Immature natural killer cell (primary cell): ENCODE measurements around the gene SLITRK3. TPM values are rescaled to one million over a fixed set of nuclear protein-coding genes. Genes with fewer than 3 reads are reported as not detected.

Source experiments
- DNase-seq, 3 donors: peaks; one replicate each; pipeline ENCODE4 v3.0.0; 2022; ENCODE audit warnings: mixed read lengths in 1 of 3
- H3K27ac Mint-ChIP-seq, 6 donors: one replicate each; pipeline ENCODE4 v1.8.0; 2020; ENCODE audit warnings: mixed read lengths in 6 of 6, mild to moderate bottlenecking in 5 of 6, inconsistent platforms in 4 of 6, moderate library complexity in 3 of 6
- H3K27me3 Mint-ChIP-seq, 3 donors: one replicate each; pipeline ENCODE4 v1.8.0; 2020 to 2021; ENCODE audit warnings: low read depth in 3 of 3, mild to moderate bottlenecking in 3 of 3, mixed read lengths in 3 of 3, moderate library complexity in 3 of 3, inconsistent platforms in 1 of 3
- H3K36me3 Mint-ChIP-seq, 3 donors: one replicate each; pipeline ENCODE4 v1.8.0; 2020; ENCODE audit warnings: mixed read lengths in 3 of 3, inconsistent platforms in 2 of 3, mild to moderate bottlenecking in 2 of 3
- H3K4me1 Mint-ChIP-seq, 2 donors: one replicate each; pipeline ENCODE4 v1.8.0; 2020; ENCODE audit warnings: inconsistent platforms in 2 of 2, mild to moderate bottlenecking in 2 of 2, mixed read lengths in 2 of 2, moderate library complexity in 1 of 2
- H3K4me3 Mint-ChIP-seq, 5 donors: one replicate each; pipeline ENCODE4 v1.8.0; 2020; ENCODE audit warnings: mild to moderate bottlenecking in 5 of 5, mixed read lengths in 5 of 5, inconsistent platforms in 3 of 5, moderate library complexity in 3 of 5
- H3K9me3 Mint-ChIP-seq, 6 donors: one replicate each; pipeline ENCODE4 v1.8.0; 2020; ENCODE audit warnings: mild to moderate bottlenecking in 6 of 6, mixed read lengths in 6 of 6, inconsistent platforms in 4 of 6, moderate library complexity in 3 of 6
- polyA plus RNA-seq, 3 donors: library from polyadenylated mRNA; unstranded; fragments of 300-500 nt; fragmentation: Illumina TruSeq; gene quantifications; one replicate each; pipeline ENCODE4 v1.2.3, GENCODE V29; 2021

SLITRK3 gene
- polyA plus RNA-seq, 3 donors from 2014 or later: not detected

DNA sequence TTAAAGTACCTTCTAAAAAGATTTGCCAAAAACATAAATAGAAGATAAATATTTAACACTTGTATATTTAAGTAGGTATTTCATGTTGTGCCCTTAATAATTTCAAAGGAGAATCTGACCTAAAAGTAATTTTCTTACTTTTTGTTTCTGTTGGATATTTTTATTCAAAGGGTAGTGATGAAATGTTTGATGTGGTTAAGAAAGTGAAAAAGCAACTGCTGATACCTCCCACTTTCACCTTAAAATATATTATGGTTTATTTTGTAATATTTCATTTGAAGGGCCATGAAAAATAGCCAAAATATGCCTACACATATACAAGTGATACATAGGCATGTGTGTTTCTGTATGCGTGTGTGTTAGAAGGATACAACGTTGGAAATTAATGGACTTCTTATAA is 5.8 kb upstream of the SLITRK3 start:
- Mint-ChIP-seq H3K27ac (no peak overlapping the region), H3K9me3 (peaks cover 0 to 20% (median 8%) of the 10 kb centered on the region in 6 donors), H3K36me3 (no peaks in the 10 kb centered on the region), H3K27me3 (peaks cover 0 to 7% (median 5%) of the 10 kb centered on the region in 3 donors), H3K4me1 (peaks cover 1 to 2% of the 10 kb centered on the region in 2 donors), H3K4me3 (no peak overlapping the region)
- no peak for DNase-seq

DNA sequence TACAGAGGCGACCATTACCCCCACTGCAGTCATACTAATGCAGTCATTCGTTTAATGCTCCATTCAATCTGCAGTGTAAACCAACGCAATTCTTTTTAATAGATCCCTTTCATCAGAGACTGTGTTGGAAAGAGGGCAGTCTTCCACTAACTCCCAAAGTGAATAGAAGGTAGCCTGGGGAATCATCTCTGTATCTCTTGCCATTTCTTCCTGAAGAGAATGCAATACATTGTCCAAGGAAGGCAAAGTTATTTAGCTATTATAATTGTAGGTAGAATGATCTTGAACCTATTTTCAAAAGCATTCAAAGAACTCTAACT is 1.3 kb upstream of the SLITRK3 start:
- H3K36me3 Mint-ChIP-seq: no peaks in the 10 kb centered on the region
- H3K4me3 Mint-ChIP-seq: no peak overlapping the region
- DNase-seq: no peak
- H3K27ac Mint-ChIP-seq: no peak overlapping the region
- peaks cover 4 to 6% of the 10 kb centered on the region in 2 donors for H3K4me1 Mint-ChIP-seq
- peaks cover 16 to 22% (median 16%) of the 10 kb centered on the region in 3 donors for H3K27me3 Mint-ChIP-seq
- peaks cover 5 to 19% (median 13%) of the 10 kb centered on the region in 6 donors for H3K9me3 Mint-ChIP-seq

DNA sequence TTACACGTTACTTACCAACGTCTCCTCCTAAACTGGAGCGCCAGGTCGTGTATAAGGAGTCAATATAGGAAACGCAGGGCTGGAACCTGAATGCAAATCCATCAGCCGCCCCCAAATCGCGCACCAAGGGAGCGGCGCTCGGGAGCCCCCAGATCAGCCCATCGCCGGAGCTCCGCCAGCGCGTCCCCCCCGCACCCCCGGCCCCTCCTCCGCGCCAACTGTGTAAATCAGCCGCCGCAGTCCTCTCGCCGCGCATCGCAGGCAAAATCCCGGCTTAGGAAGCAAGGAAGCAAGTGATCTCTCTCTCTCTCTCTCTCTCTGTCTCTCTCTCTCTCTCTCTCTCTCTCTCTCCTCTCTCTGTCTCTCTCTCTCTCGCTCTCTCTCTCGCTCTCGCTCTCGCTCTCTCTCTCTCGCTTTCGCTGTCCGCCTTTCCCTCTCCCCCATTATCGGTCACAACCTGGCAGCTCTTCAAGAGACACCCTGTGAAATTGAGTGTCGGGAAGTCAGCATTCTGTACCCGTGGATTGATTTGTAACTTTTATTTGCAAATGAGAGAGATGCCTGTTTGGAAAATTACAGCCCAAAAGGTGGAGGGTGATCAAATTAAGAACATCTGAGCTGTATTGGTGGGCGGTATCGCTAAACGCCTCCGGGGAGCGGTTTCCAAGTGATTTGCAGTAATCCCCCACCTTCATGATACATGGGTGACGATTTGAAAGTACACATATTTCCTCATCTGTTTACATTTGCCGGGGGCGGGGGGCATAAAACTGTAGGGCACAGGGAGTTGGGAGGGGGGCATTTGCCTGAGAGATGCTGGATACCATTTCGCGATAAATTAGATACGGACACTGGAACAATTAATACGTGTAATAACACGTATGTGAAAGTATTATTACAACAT is 645 bp upstream of the SLITRK3 start:
- no peak overlapping the region for H3K27ac Mint-ChIP-seq
- H3K9me3 Mint-ChIP-seq: peaks cover 5 to 19% (median 14%) of the 10 kb centered on the region in 6 donors
- H3K4me3 Mint-ChIP-seq: peak overlapping the region; percentile 12 to 65 (median 44)
- no peak for DNase-seq
- peaks cover 16 to 22% (median 18%) of the 10 kb centered on the region in 3 donors for H3K27me3 Mint-ChIP-seq
- H3K36me3 Mint-ChIP-seq: no peaks in the 10 kb centered on the region
- H3K4me1 Mint-ChIP-seq: peaks cover 4 to 6% of the 10 kb centered on the region in 2 donors

DNA sequence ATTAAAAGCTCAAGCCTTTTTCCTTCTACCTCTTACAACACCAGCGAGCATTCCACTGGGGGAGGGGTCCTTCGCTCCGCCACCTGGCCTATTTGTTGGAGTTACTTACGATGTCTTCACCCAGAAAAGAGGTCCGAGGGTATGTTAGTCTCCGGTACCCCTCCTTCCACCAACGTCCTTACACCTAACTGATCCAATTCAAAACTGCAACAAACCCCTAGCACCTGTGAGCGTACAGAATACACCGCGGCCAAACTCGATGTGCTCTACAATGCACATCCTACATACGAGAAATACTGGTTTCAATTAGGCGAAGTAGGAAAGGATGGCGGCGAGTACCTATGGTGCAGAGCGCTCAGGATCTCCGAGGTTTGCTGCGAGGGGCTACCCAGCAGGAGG is 944 bp downstream of the SLITRK3 start:
- Mint-ChIP-seq H3K27ac (no peak overlapping the region), H3K4me1 (peaks cover 4 to 6% of the 10 kb centered on the region in 2 donors), H3K27me3 (peaks cover 16 to 22% (median 19%) of the 10 kb centered on the region in 3 donors), H3K36me3 (no peaks in the 10 kb centered on the region), H3K4me3 (peak overlapping the region in 1 of 5 donors; percentile 38), H3K9me3 (peaks cover 5 to 26% (median 14%) of the 10 kb centered on the region in 6 donors)
- DNase-seq: no peak

DNA sequence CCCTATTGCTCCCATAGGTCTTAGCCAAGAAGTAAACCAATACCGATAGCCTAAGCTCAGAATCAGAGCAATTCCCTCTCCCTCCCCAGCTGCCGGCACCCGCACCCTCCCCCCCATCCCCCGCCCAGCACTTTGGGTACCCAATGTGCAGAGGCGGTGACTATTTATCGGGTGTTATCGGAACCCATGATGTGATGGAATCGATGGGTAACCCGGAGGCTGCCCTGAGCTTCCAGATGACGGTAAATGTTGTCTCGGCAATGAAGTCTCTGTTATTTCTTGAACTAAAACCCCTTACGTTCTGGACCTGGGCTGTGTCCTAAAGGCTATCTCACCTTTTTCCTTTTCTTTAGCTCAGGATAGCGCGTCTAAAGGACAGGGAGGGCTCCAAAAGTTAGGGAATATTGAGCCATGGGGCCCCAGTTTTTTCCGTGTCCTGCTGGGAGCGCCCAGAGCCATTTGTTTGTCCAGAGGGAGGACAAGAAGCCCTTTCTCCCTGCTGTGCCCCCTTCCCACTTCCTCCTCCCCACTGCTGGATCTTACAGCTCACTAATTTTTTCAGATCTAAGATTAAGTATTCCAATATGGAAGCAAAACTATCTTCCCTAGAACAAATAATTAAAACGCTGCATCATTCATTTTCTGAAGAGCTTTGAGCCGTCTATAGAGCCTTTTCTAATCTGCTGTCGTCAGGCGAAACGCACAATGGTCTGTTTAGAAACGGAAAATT is 1.5 kb downstream of the SLITRK3 start:
- Mint-ChIP-seq H3K36me3 (no peaks in the 10 kb centered on the region), H3K9me3 (peaks cover 5 to 27% (median 14%) of the 10 kb centered on the region in 6 donors), H3K4me3 (peak overlapping the region in 1 of 5 donors; percentile 38), H3K4me1 (peaks cover 4 to 6% of the 10 kb centered on the region in 2 donors), H3K27me3 (peaks cover 16 to 22% (median 19%) of the 10 kb centered on the region in 3 donors), H3K27ac (no peak overlapping the region)
- DNase-seq: no peak

- Mint-ChIP-seq H3K4me1 (peaks cover 4 to 6% of the 10 kb centered on the region in 2 donors), H3K4me3 (no peak overlapping the region), H3K27me3 (peaks cover 18 to 22% (median 19%) of the 10 kb centered on the region in 3 donors), H3K36me3 (no peaks in the 10 kb centered on the region), H3K27ac (no peak overlapping the region), H3K9me3 (peaks cover 5 to 30% (median 16%) of the 10 kb centered on the region in 6 donors)
- DNase-seq: no peak
These were observed 2.6 kb downstream of the SLITRK3 start for GRCh38 chr3:165193366-165194254.

DNA sequence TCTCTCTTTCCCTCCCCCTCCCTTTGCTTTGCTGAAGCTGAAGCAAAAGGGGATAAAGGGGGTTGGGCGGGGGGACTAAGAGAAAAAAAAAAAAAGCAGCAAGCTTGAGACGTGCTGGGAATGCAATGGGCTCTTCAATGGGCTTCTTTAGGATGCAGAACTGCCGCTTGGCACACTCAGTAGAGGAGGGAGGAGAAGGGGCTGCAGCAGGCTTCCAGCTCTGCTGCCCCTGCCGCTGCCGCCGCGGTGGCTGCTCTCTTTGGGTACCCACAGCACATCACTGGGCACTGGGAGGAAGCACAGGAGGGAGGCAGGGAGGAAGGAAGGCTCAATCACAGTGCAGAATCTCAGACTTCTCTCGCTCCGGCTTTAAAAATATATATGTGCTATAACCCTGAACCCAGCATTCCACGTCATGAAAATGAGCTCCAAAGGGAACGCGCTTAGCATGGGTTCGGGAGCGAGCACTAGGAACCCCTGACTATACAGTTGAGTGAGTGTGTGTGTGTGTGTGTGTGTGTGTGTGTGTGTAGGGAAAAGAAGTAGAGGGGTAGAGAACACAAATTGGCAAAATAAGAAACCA is 3.5 kb downstream of the SLITRK3 start:
- DNase-seq: no peak
- peaks cover 5 to 30% (median 16%) of the 10 kb centered on the region in 6 donors for H3K9me3 Mint-ChIP-seq
- H3K27me3 Mint-ChIP-seq: peaks cover 14 to 22% (median 19%) of the 10 kb centered on the region in 3 donors
- H3K4me3 Mint-ChIP-seq: no peak overlapping the region
- no peak overlapping the region for H3K27ac Mint-ChIP-seq
- no peaks in the 10 kb centered on the region for H3K36me3 Mint-ChIP-seq
- H3K4me1 Mint-ChIP-seq: peaks cover 4 to 6% of the 10 kb centered on the region in 2 donors

DNA sequence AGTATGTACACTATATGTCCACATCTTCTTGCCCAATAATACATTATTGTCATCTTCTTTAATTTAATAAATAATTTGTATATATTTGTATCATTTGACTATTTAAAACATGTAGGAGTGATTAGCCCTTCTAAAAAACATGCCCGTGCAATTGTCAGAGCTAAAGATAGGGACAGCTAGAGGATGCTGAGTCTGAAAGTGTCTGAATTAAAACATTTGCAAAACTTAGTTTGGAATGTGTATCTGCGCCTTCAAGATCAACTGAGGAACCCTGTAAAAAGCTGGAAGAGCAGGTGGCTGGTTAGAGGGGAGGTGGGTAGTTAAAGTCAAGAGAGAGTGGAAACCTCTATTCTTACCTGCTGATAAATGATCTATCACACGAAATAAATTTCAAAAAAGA is 4.7 kb downstream of the SLITRK3 start:
- H3K27me3 Mint-ChIP-seq: peaks cover 14 to 22% (median 14%) of the 10 kb centered on the region in 3 donors
- H3K4me1 Mint-ChIP-seq: no peaks in the 10 kb centered on the region
- H3K9me3 Mint-ChIP-seq: peaks cover 5 to 27% (median 19%) of the 10 kb centered on the region in 6 donors

DNA sequence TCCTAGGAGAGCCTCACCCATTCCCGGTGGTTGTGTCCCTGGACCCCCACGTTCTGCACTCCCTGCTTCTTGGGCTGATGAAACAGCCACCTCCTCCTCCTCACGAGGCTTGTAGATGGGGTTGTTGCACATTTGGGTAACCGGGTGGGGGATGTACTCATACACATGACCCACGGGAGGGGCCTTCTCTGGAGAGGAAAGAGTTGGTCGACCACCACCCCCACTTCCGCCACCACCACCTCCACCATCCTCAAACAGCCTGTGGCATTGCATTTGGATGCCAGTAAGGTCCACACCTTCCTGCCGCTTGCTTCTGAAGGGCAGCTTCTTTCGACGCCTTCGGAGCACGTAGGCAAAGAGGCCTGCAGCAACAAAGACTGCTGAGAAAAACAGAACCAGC is 7.7 kb downstream of the SLITRK3 start:
- H3K36me3 Mint-ChIP-seq: no peaks in the 10 kb centered on the region
- no peak for DNase-seq
- peaks cover 0 to 13% (median 8%) of the 10 kb centered on the region in 6 donors for H3K9me3 Mint-ChIP-seq
- H3K27me3 Mint-ChIP-seq: peaks cover 5% of the 10 kb centered on the region in 3 donors
- no peak overlapping the region for H3K4me3 Mint-ChIP-seq
- H3K4me1 Mint-ChIP-seq: no peaks in the 10 kb centered on the region
- no peak overlapping the region for H3K27ac Mint-ChIP-seq

More for the DNA sequence above, 4.7 kb downstream of the SLITRK3 start:
- no peak for DNase-seq
- H3K4me3 Mint-ChIP-seq: no peak overlapping the region
- H3K27ac Mint-ChIP-seq: no peak overlapping the region
- H3K36me3 Mint-ChIP-seq: no peaks in the 10 kb centered on the region

DNA sequence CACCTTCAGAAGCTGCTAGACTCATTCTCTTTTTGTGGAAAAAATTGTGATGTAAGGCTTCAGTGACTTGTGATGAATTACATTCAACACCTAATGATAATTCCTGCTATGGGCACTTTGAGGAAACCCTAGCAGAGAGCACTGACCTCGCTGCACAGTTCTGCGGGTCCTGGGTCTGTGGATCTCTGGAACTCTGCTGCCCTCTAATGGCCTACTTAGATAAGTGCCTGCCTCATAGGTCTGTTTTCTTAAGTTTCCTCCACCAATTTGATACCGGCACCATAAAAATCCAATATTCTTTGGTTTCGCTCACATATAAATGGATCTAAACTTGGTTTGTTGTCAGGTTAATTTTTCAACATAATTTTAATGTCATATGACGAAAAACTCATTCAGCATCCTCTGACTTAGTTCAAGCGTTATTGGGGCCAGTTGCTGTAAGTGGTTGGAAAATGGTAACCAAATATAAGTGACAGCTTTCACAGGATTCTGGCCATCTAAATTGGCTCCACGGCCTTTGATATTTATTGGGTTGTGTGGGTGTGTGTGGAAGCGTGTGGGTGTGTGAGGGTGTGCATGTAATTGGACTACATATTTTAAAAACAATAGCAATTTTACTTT is 10.4 kb downstream of the SLITRK3 start:
- peaks cover 0 to 2% (median 0%) of the 10 kb centered on the region in 3 donors for H3K27me3 Mint-ChIP-seq

DNA sequence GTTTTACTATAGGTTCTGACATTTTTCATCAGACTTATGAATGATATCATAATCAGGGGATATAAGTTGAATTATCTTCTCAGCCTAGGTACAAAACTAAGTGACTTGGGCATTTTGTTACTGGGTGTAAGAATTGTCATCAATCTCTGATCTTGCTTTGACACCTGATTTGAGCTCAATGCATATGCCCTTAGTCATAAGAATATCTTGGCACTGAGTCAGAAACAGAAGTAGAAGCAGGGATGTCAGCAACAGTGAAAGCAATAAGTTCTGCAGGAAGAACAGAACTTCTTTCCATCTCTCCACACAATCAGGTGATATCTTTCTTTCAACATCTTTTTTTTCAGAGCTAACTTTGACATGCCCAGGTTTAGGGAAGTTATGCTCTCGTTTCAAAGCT is 14.6 kb downstream of the SLITRK3 start:
- Mint-ChIP-seq H3K27ac (no peak overlapping the region), H3K27me3 (no peaks in the 10 kb centered on the region), H3K4me3 (no peak overlapping the region), H3K9me3 (peaks cover 2 to 8% (median 4%) of the 10 kb centered on the region in 6 donors), H3K36me3 (no peaks in the 10 kb centered on the region), H3K4me1 (no peaks in the 10 kb centered on the region)
- DNase-seq: no peak

More for the DNA sequence above, 10.4 kb downstream of the SLITRK3 start:
- Mint-ChIP-seq H3K27ac (no peak overlapping the region), H3K9me3 (peaks cover 2 to 16% (median 6%) of the 10 kb centered on the region in 6 donors), H3K36me3 (no peaks in the 10 kb centered on the region), H3K4me1 (no peaks in the 10 kb centered on the region), H3K4me3 (no peak overlapping the region)
- peak in 1 of 3 donors; percentile 1 for DNase-seq

DNA sequence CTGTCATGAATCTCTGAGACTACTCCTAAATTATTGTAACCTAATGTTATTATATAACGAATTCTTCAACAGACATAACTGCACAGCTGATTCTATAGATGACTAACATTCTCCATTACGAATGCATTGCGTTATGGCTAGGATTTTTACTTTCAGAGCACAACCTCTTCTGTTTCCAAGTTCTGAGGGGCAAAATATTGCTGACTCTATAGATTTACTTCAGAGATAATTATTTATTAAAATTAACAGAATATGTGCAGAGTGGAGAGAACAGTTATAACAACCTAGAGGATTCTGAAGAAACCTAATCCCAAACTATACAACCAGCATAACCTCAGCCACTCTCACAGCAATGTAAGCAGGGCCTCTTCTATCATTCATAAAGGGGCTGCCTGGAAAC is 25.9 kb downstream of the SLITRK3 start:
- no peak overlapping the region for H3K4me3 Mint-ChIP-seq
- H3K36me3 Mint-ChIP-seq: no peaks in the 10 kb centered on the region
- peaks cover 0 to 2% (median 0%) of the 10 kb centered on the region in 3 donors for H3K27me3 Mint-ChIP-seq
- peaks cover 2 to 36% (median 21%) of the 10 kb centered on the region in 6 donors for H3K9me3 Mint-ChIP-seq
- no peaks in the 10 kb centered on the region for H3K4me1 Mint-ChIP-seq
- H3K27ac Mint-ChIP-seq: no peak overlapping the region
- DNase-seq: no peak
